GM12878 (cell line): ENCODE measurements around the gene SNX33. TPM values are rescaled to one million over a fixed set of nuclear protein-coding genes. Genes with fewer than 3 reads are reported as not detected.

ENCODE experiments used
- ATAC-seq: fragments of 200-7000 bp; cut with Tn5 transposase; 3 replicates; pipeline ENCODE4 v1.9.1; 2020; ENCODE audit warnings: mild to moderate bottlenecking, moderate library complexity
- BruUV-seq: library from RNA; stranded (reverse); fragments of 400-500 nt; replicated peaks from 2 replicates; lab custom pipeline; 2021; lab: Mats Ljungman, UMichigan
- CTCF ChIA-PET: fragments of 300-600 bp; sonication (Branson Sonifier 250); formaldehyde crosslinking; extraction: SDS; loops from one replicate; lab custom pipeline; 2021; ENCODE audit warnings: inconsistent platforms; lab: Yijun Ruan, JAX
- POLR2A ChIA-PET: fragments of 350-600 bp; formaldehyde crosslinking; extraction: SDS; loops from one replicate; lab custom pipeline; 2021; ENCODE audit warnings: inconsistent platforms; lab: Charles Lee
- RAD21 ChIA-PET: fragments of 300-600 bp; sonication (Branson Sonifier 250); formaldehyde crosslinking; loops from one replicate; lab custom pipeline; 2023; ENCODE audit warnings: antibody characterized with exemption; ENCODE audit not compliant: unreplicated experiment; lab: Charles Lee
- SMC1A ChIA-PET: fragments of 300-600 bp; sonication (Branson Sonifier 250); formaldehyde crosslinking; loops from one replicate; lab custom pipeline; 2023; ENCODE audit not compliant: unreplicated experiment, uncharacterized antibody; lab: Charles Lee
- DNase-seq: peaks from one replicate; pipeline ENCODE4 v3.0.0-alpha.2; 2011; ENCODE audit warnings: low read depth, low spot score
- FAIRE-seq: peaks from 3 replicates; lab custom pipeline; 2011; peaks lifted over from hg19 to GRCh38; lab: Jason Lieb, UNC
- H2AFZ ChIP-seq: 2 replicates; pipeline ENCODE4 v1.6.0; 2011; ENCODE audit warnings: low read depth, low read length, control low read depth; ENCODE audit not compliant: control insufficient read depth
- H3K27ac ChIP-seq: 2 replicates; pipeline ENCODE4 v1.5.1; 2011; ENCODE audit warnings: control low read depth; ENCODE audit not compliant: control insufficient read depth, insufficient read depth
- H3K27me3 ChIP-seq, 2 experiments: replicated peaks in 1 of 2; 2 replicates each; pipeline versions ENCODE4 v1.6.0 to v1.6.1; 2011; ENCODE audit warnings: low read length in 1 of 2; ENCODE audit not compliant: control insufficient read depth in 2 of 2, insufficient read depth in 2 of 2
- H3K36me3 ChIP-seq, 2 experiments: 2 replicates each; pipeline ENCODE4 v1.5.1; 2011; ENCODE audit warnings: low read length in 1 of 2; ENCODE audit not compliant: control insufficient read depth in 2 of 2, insufficient read depth in 2 of 2
- H3K4me1 ChIP-seq: 2 replicates; pipeline ENCODE4 v1.6.1; 2011; ENCODE audit warnings: mild to moderate bottlenecking, low read length, moderate library complexity, mixed read lengths; ENCODE audit not compliant: control insufficient read depth, insufficient read depth
- H3K4me2 ChIP-seq: 2 replicates; pipeline ENCODE4 v1.6.0; 2011; ENCODE audit warnings: control low read depth; ENCODE audit not compliant: control insufficient read depth, insufficient read depth
- H3K4me3 ChIP-seq: fragments of 200-600 bp; sonication (generic); 2 replicates; pipeline ENCODE4 v1.5.1; 2016
- H3K79me2 ChIP-seq: 2 replicates; pipeline ENCODE4 v1.6.0; 2011; ENCODE audit warnings: low read length; ENCODE audit not compliant: control insufficient read depth, insufficient read depth
- H3K9ac ChIP-seq: 2 replicates; pipeline ENCODE4 v1.8.0; 2011; ENCODE audit warnings: low read length, control low read depth, mixed read lengths; ENCODE audit not compliant: control insufficient read depth, insufficient read depth
- H3K9me3 ChIP-seq: replicated peaks from 3 replicates; pipeline ENCODE4 v1.5.1; 2011; ENCODE audit warnings: mild to moderate bottlenecking, low read length; ENCODE audit not compliant: control insufficient read depth, insufficient read depth
- H4K20me1 ChIP-seq: 2 replicates; pipeline ENCODE4 v1.6.0; 2011; ENCODE audit not compliant: control insufficient read depth, insufficient read depth
- CEBPB ChIP-seq, 2 experiments: fragments of 150-350 bp in 1 of 2; IDR thresholded peaks; 2 replicates each; pipeline ENCODE4 v1.6.1; 2012 to 2014; ENCODE audit warnings: low read depth in 2 of 2, low read length in 2 of 2, borderline replicate concordance in 1 of 2, inconsistent platforms in 1 of 2
- CHD2 ChIP-seq: IDR thresholded peaks from 2 replicates; pipeline ENCODE4 v1.6.1; 2011; ENCODE audit warnings: low read depth, low read length, improper control_type of control experiment, borderline replicate concordance
- EZH2 ChIP-seq: IDR thresholded peaks from 2 replicates; pipeline ENCODE4 v1.6.1; 2012; ENCODE audit warnings: low read depth, mild to moderate bottlenecking, control low read depth, inconsistent platforms, low read length, borderline replicate concordance; ENCODE audit not compliant: control insufficient read depth
- FOXM1 ChIP-seq: IDR thresholded peaks from 2 replicates; pipeline ENCODE4 v1.6.1; 2012; ENCODE audit warnings: low read depth, mild to moderate bottlenecking, inconsistent platforms, low read length, moderate library complexity
- MXI1 ChIP-seq: fragments of 150-350 bp; IDR thresholded peaks from 2 replicates; pipeline ENCODE4 v1.6.1; 2011; ENCODE audit warnings: low read depth, mild to moderate bottlenecking, inconsistent platforms, low read length, improper control_type of control experiment
- NFIC ChIP-seq: IDR thresholded peaks from 2 replicates; pipeline ENCODE4 v1.6.1; 2012; ENCODE audit warnings: low read depth, mild to moderate bottlenecking, inconsistent platforms, low read length, moderate library complexity
- POLR2A ChIP-seq: IDR thresholded peaks from 2 replicates; pipeline ENCODE4 v1.6.1; 2011; ENCODE audit warnings: low read depth, mild to moderate bottlenecking, low read length
- RUNX3 ChIP-seq: IDR thresholded peaks from 2 replicates; pipeline ENCODE4 v1.6.1; 2012; ENCODE audit warnings: low read length, inconsistent platforms
- SKIL ChIP-seq: fragments of 450-650 bp; IDR thresholded peaks from 2 replicates; pipeline ENCODE4 v1.6.1; 2017; ENCODE audit warnings: mild to moderate bottlenecking, low read depth, inconsistent platforms; ENCODE audit not compliant: poor library complexity, severe bottlenecking
- SMAD1 ChIP-seq: fragments of 450-650 bp; IDR thresholded peaks from 2 replicates; pipeline ENCODE4 v1.6.1; 2018; ENCODE audit warnings: mild to moderate bottlenecking, low read depth; ENCODE audit not compliant: partially characterized antibody
- SMC3 ChIP-seq: IDR thresholded peaks from 2 replicates; pipeline ENCODE4 v1.6.1; 2011; ENCODE audit warnings: low read length, improper control_type of control experiment, borderline replicate concordance
- TCF3 ChIP-seq: IDR thresholded peaks from 2 replicates; pipeline ENCODE4 v1.6.1; 2012; ENCODE audit warnings: low read depth, mild to moderate bottlenecking, low read length, borderline replicate concordance; ENCODE audit not compliant: insufficient read depth
- USF1 ChIP-seq: IDR thresholded peaks from 2 replicates; pipeline ENCODE4 v1.6.1; 2011; ENCODE audit warnings: borderline replicate concordance, low read depth, mild to moderate bottlenecking, moderate library complexity, mixed read lengths, low read length; ENCODE audit not compliant: insufficient read depth; ENCODE audit errors: extremely low read length
- ZNF622 ChIP-seq: fragments of 450-650 bp; IDR thresholded peaks from 2 replicates; pipeline ENCODE4 v1.6.1; 2017; ENCODE audit warnings: mild to moderate bottlenecking, inconsistent platforms
- WGBS: methylation state at CpG from one replicate; pipeline ENCODE4 v1.1.6; 2016; ENCODE audit warnings: low lambda C conversion rate; ENCODE audit not compliant: insufficient replicate concordance, insufficient coverage; ENCODE audit errors: missing lambda C conversion rate; 5-methylcytosine and 5-hydroxymethylcytosine counted together
- in situ Hi-C: fragments of 300-500 bp; cut with MboI; formaldehyde crosslinking; loops from 9 replicates; pipeline ENCODE4 v1.14.3; 2018; ENCODE audit warnings: mixed read lengths
- intact Hi-C: fragments of 100-400 bp; cut with micrococcal nuclease; formaldehyde crosslinking; loops from one replicate; pipeline ENCODE4 v1.14.2; 2022; ENCODE audit not compliant: unreplicated experiment
- polyA plus RNA-seq, 11 experiments: library from polyadenylated mRNA; depleted of rRNA in 4 of 11; unstranded in 6 of 11; stranded (reverse) in 5 of 11; fragments of >200 nt; fragmentation: Nextera tagmentation in 4 of 11; fragmentation: Illumina TruSeq in 1 of 11; extraction: Ambion mirVana in 4 of 11; extraction: Trizol in 1 of 11; gene quantifications; 1 replicate in 1 of 11; 2 replicates in 10 of 11; pipeline versions ENCODE4 v1.2.1 to v1.2.3, GENCODE V29; 2011 to 2016; ENCODE audit warnings: inconsistent platforms in 2 of 11, missing spikeins in 2 of 11, low read depth in 1 of 11
- total RNA-seq, 4 experiments: library from RNA; depleted of rRNA in 3 of 4; stranded (reverse); fragments of >200 nt in 3 of 4; fragmentation: Illumina TruSeq in 1 of 4; extraction: Trizol in 1 of 4; gene quantifications; 2 replicates each; pipeline versions ENCODE4 v1.2.1 to v1.2.3, GENCODE V29; 2013 to 2021

SNX33 gene
- total and polyA plus RNA-seq, 10 of the 15 experiments (the other 5 are each of a cell fraction or from before 2014, with no cell fraction given), result 0.13 to 1.9 (median 0.55) TPM

GRCh38 chr15:75684648-75685047 is 36.9 kb downstream of the SNX33 start:
- H3K9ac ChIP-seq, result no peak overlapping the region
- H3K36me3 ChIP-seq, result no peaks in the 10 kb centered on the region
- no peak overlapping the region for H3K27ac ChIP-seq
- no peak for TF ChIP-seq SMC3
- TF ChIP-seq RUNX3, result no peak
- TF ChIP-seq CEBPB (IDR thresholded peaks at IDR 0.05; ENCODE audit: borderline replicate concordance in 1 of 2, low read depth in 2 of 2, low read length in 2 of 2), result no peak
- no peak for TF ChIP-seq POLR2A
- no peak for TF ChIP-seq NFIC
- TF ChIP-seq EZH2, result no peak
- H3K27me3 ChIP-seq, result no peaks in the 10 kb centered on the region
- H2AFZ ChIP-seq, result no peak overlapping the region
- H3K4me1 ChIP-seq, result no peaks in the 10 kb centered on the region
- H4K20me1 ChIP-seq, result no peaks in the 10 kb centered on the region
- no TSS peak for BruUV-seq
- in situ Hi-C loops (loop anchor here (5.0 kb wide), 1 partner anchor 118 kb away; no protein-coding TSS in a partner anchor), intact Hi-C loops (loop anchor here (5.0 kb wide), 1 partner anchor 48 kb away; no protein-coding TSS in a partner anchor)
- ChIA-PET POLR2A (interaction anchor here (0.5 kb wide), 1 partner anchor 104 kb away, joined by 3 read pairs; no protein-coding TSS in a partner anchor), SMC1A (interaction anchor here (0.8 to 3.0 kb wide), 6 partner anchors 37 to 239 kb away, joined by 3 to 15 read pairs (median 5); a partner anchor contains a TSS), CTCF (interaction anchor here (0.7 to 6.8 kb wide), 16 partner anchors 10 to 654 kb away, joined by 3 to 58 read pairs (median 4); partner anchors contain the start of genes IMP3, MAN2C1 and SNUPN), RAD21 (interaction anchor here (0.7 to 3.3 kb wide), 6 partner anchors 38 to 656 kb away, joined by 3 to 49 read pairs (median 4); partner anchors contain the start of gene SNUPN)
- H3K79me2 ChIP-seq, result no peaks in the 10 kb centered on the region
- no peaks in the 10 kb centered on the region for H3K9me3 ChIP-seq
- H3K4me3 ChIP-seq, result no peak overlapping the region
- 91% methylated on average over 10 of the region's 10 CpGs for WGBS
- FAIRE-seq (no peak), DNase-seq (no peak), ATAC-seq (no peak)
- H3K4me2 ChIP-seq, result no peak overlapping the region

- Histone ChIP-seq H3K79me2 (no peaks in the 10 kb centered on the region), H3K4me1 (no peaks in the 10 kb centered on the region), H3K9ac (no peak overlapping the region), H3K27ac (no peak overlapping the region), H3K27me3 (no peaks in the 10 kb centered on the region), H4K20me1 (no peaks in the 10 kb centered on the region), H3K4me2 (no peak overlapping the region), H3K4me3 (no peak overlapping the region), H3K36me3 (no peaks in the 10 kb centered on the region), H2AFZ (no peak overlapping the region), H3K9me3 (no peaks in the 10 kb centered on the region)
- in situ Hi-C loops, result loop anchor here (5.0 kb wide), 1 partner anchor 117 kb away; no protein-coding TSS in a partner anchor
- SMC1A ChIA-PET, result interaction anchor here (1.4 to 3.0 kb wide), 3 partner anchors 36 to 117 kb away, joined by 5 to 15 read pairs (median 5); a partner anchor contains a TSS
- DNase-seq, result no peak
- TF ChIP-seq MXI1, result no peak
- TF ChIP-seq TCF3, result no peak
- TF ChIP-seq USF1, result no peak
- no peak for TF ChIP-seq CHD2
- TF ChIP-seq SMAD1, result no peak
- TF ChIP-seq SKIL, result no peak
- no peak for TF ChIP-seq ZNF622
- TF ChIP-seq FOXM1, result no peak
- POLR2A ChIA-PET, result no interaction called here
- WGBS, result 44% methylated on average over 9 of the region's 12 CpGs
- intact Hi-C loops, result loop anchor here (5.0 kb wide), 1 partner anchor 47 kb away; no protein-coding TSS in a partner anchor
- BruUV-seq, result no TSS peak
- RAD21 ChIA-PET, result interaction anchor here (0.7 to 3.3 kb wide), 4 partner anchors 37 to 657 kb away, joined by 3 to 49 read pairs (median 3); partner anchors contain the start of gene SNX33
- no peak for ATAC-seq
- CTCF ChIA-PET, result interaction anchor here (0.6 to 6.8 kb wide), 9 partner anchors 9 to 318 kb away, joined by 3 to 58 read pairs (median 13); partner anchors contain the start of genes IMP3 and MAN2C1
- no peak for FAIRE-seq
Observed at GRCh38 chr15:75685195-75685594, 37.5 kb downstream of the SNX33 start.
